Ramos (cell line): ENCODE data around the gene TMEM125.

Experiments
- in situ Hi-C: fragments of 300-500 bp; cut with MboI; formaldehyde crosslinking; loops from one replicate; pipeline ENCODE4 v1.14.3; 2022; ENCODE audit warnings: low sequenced_read_pairs; ENCODE audit not compliant: unreplicated experiment

TMEM125 gene

GRCh38 chr1:43272576-43273571 is 3.1 kb downstream of the TMEM125 start:
- in situ Hi-C loops: no loop called here

GRCh38 chr1:43273708-43274107 is 3.9 kb downstream of the TMEM125 start:
- in situ Hi-C loops: no loop called here

- in situ Hi-C loops: no loop called here
Measured at GRCh38 chr1:43274125-43274803, 4.5 kb downstream of the TMEM125 start.

- in situ Hi-C loops: no loop called here
Measured at GRCh38 chr1:43274804-43275180, 5.0 kb downstream of the TMEM125 start.

- in situ Hi-C loops: no loop called here
Measured at GRCh38 chr1:43275826-43276620, 6.2 kb downstream of the TMEM125 start.

- in situ Hi-C loops: no loop called here
Measured at GRCh38 chr1:43276673-43277072, 6.9 kb downstream of the TMEM125 start.

- in situ Hi-C loops: no loop called here
Measured at GRCh38 chr1:43277116-43277876, 7.5 kb downstream of the TMEM125 start.

GRCh38 chr1:43279161-43279560 is 9.4 kb downstream of the TMEM125 start:
- in situ Hi-C loops: no loop called here

GRCh38 chr1:43279666-43280065 is 9.9 kb downstream of the TMEM125 start:
- in situ Hi-C loops: no loop called here

GRCh38 chr1:43280692-43281091 is 10.9 kb downstream of the TMEM125 start:
- in situ Hi-C loops: no loop called here

GRCh38 chr1:43282220-43283195 is 12.7 kb downstream of the TMEM125 start:
- in situ Hi-C loops: no loop called here

- in situ Hi-C loops: no loop called here
Measured at GRCh38 chr1:43284065-43284464, 14.3 kb downstream of the TMEM125 start.

GRCh38 chr1:43284546-43285110 is 14.8 kb downstream of the TMEM125 start:
- in situ Hi-C loops: no loop called here

- in situ Hi-C loops: no loop called here
Measured at GRCh38 chr1:43285269-43285990, 15.6 kb downstream of the TMEM125 start, which contains the start of gene C1orf210. Gene C1orf210, minus strand, starts transcription at chr1:43285581. Its CDS starts 2,311 bp downstream, at chr1:43283270.

- in situ Hi-C loops: no loop called here
Measured at GRCh38 chr1:43286115-43286514, 16.3 kb downstream of the TMEM125 start.

GRCh38 chr1:43286533-43286932 is 16.8 kb downstream of the TMEM125 start:
- in situ Hi-C loops: no loop called here

- in situ Hi-C loops: no loop called here
Measured at GRCh38 chr1:43288058-43288784, 18.4 kb downstream of the TMEM125 start.
